Right kidney (tissue), 1 donor: ENCODE data around the gene MAP3K4.

Experiments used
- DNase-seq: peaks from one replicate; pipeline ENCODE4 v3.0.0-alpha.2; 2016

Gene MAP3K4

DNA sequence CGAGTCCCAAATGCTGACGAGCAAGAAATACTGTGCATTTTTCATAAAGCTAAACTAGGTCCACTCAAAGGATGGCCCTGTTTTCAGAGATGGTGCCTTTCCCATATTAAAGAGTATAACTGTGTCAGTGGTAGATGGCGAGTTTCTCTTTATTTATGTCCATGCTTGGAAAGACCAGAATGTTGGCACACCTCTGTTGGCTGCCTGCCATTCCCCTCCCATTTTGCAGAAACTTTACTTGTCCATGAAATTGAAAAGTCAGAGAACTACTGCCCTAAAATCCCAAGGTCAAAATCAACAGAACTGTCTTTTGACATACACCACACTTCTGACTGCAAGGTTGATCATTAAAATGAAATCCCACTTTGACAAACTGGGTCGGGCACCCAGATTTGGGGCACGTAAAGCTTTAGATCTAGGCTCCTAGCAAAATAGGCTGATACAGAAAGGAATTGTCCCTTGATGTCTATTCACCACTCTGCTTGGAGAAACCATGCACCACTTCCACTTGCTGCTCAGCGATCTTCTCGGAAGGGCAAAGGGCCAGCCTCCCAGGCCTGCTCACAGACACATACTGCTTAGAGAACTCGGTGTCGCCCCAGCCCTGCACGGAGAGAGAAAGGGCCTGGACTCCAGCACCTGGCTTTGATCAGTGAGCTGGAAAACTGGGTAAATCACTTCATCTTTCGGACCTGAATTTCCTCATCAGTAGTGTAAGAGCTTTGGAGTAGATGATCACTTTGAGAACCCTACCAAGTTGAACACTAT lies 152.3 kb downstream of the MAP3K4 start:
- no peak for DNase-seq

DNA sequence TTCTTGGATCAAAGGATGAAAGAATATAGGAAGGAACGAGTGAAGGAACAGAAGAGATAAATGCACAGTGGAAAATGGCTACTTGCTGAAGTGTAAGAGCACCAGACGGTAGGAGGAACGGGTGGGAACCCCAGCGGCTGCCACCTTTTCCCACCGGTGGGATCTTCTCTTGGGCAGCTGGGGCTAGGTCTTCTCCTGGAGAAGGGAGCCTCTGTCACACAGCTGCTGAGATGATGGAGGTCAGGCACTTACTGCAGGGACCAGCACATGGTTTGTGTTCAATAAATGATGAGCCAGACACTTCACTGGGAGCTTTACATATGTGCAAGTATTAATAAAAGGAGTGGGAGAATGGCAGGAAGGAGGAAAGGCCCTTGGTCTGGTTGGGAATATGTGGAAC lies 158.6 kb downstream of the MAP3K4 start:
- DNase-seq = no peak

DNA sequence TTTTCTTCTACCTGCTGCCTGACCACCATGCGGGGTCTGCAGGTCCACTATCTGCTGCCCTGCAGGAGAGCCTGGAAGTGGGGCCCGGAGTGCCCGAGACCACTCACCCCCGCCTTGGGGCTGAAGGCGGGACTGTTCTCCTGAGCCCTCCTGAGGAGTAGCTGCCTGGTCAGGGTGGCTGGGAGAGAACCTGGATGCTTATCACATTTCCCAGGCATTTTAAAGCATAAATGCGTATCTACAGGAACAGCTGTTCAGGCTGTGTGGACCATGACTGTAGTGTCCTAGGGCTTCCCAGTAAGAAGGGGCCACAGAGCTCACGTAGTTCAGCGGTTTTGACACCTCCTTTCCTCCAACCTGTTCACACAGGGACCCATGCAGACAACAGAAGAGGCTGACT lies 159.0 kb downstream of the MAP3K4 start:
- no peak for DNase-seq

DNA sequence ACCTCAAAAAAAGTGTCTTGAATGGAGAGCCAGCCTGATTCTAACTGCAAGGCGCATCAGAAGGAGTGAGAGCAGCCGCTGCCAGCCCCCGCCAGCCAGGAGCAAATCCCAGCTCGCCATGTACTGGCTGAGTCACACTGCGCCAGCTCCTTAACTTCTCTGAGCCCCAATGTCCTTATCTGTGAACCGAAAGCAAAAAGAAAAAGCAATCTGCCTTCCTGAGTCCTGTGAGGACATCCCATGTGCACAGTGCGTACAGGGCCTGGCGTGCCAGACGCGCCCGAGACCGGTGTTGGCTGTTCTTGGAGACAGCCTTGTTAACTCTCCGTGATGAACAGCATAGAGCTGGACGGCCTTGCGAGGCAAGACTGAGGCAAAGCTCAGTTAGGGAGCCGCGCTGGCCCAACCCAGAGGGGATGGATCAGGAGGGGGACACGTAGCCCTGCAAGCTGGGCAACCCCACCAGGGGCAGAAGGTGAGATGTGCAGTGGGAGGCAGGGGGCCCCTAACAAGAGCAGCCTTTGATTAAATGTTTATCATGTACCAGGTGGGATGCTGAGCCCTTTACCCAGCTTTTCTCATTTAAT lies 159.6 kb downstream of the MAP3K4 start:
- no peak for DNase-seq

DNA sequence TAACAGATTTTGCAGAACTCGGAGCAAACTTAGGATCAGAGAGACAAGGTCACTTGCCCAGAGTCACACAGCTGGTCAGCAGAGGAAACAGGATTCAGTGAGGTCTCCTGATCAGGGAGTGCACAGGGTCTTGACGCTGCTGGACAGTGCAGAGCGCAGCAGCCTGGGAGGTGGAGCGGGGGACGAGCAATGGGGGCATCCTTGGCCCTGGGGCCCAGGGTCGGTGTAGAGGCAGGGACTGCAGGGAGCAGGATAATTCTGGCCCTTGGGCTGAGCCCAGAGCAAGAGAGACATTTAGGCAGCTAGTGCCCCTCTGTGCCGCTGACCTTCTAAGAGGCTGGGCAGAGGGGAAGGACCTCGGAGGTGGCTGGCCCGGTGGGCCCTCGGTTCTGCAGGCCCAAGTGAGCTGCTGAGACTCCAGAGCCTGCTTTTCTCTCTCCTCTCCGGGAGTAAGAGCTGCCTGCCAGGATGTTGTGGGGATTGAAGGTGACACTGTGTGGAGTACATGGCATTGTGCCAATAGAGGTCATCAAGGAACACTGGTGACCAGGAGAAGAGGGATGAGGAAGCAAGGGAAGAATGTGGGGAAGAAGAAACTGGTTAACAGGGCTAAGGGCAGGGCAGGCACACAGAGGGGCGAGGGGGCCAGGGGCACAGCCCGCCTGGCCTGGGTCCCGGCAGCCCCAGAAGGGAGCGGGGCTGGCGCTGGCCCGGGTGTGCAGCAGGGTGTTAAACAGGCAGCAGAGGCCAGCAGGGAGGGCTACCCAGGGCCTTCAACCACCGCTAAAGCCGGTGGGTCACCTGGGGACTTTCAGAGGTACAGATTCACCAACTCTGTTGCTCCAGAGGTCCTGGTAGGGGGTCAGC lies 160.3 kb downstream of the MAP3K4 start:
- DNase-seq = no peak

DNA sequence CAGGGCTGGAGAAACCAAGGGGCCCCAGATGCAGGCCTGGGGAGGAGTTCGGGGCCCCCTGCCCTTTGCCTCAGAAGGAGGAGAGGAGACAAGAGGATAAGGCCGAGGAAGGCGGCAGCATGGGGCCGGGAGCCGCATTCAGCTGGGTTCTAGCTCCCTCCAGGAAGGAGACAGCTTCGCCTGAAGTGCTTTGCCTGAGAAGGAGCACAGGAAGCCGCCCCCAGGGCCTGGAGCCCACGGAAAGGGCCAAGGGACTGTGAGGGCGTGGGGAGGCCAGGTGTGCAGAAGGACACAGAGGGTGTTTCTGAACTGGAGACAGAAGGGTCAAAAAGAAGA lies 160.9 kb downstream of the MAP3K4 start:
- no peak for DNase-seq

DNA sequence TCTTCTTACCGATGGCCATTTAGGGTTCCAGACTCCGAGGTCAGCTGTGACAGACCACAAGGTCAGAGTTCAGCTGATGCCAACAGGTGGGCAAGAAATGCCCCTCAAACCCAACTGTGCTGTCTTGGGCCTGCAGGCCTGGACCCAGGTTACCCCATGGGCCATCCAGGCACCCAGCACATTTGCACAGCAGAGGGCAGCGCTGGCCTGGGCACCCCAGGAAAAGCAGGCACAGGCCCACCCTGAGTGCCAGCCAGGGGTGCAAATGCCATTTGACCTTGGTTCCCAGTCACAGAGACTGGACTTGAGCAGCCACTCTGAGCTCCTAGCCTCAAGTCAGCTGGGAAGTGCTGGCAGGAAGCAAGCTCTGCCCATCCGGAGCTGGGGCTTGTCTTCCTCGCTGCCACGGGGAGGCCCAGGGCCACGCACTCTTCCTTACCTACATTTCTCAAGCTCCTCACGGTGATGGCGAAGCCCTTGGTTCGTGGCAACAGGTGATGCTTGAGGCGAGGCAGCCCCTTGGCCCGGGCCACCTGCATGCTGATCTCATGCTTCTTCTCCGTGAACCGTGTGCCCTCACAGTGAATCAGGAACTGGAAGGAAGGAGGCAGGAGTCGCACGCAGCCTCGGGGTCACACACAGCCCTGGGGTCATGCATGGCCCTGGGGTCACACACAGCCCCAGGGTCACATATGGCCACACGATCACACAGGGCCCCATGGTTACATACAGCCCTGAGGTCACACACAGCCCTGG lies 161.5 kb downstream of the MAP3K4 start:
- no peak for DNase-seq

DNA sequence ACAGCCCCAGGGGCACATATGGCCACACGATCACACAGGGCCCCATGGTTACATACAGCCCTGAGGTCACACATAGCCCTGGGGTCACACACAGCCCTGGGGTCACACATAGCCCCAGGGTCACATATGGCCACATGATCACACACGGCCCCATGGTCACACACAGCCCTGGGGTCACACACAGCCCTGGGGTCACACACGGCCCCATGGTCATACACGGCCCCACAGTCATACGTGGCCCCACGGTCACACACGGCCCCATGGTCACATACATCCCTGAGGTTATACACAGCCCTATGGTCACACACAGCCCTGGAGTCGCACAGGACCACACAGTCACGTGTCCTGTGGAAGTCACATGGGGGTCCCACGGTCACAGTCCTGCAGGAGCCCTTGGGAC lies 162.2 kb downstream of the MAP3K4 start:
- DNase-seq = no peak

DNA sequence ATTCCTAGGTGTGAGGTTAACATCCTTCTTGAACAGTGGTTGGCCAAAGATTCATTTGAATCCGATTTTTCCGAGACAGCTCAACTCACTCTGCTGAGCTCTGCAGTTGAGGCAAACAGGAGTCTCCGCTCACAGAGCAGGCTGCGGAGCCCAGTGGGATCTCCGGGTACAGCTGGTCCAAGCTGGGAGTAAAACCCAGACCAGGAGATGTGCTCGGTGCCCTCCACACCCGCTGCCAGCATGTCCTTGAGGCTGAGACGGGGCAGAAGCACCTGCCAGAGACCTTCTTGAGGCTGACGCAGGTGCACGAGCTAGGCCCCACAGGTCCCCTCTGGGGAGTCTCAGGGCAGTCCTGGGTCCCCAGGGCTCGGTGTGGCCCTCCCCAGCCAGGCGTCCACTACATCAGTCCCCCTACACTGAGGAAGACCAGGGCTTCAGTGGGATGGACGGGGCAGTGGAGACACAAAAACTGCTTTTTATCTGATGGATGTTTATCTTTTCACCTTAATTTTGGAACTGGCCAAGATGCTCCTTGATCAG lies 163.3 kb downstream of the MAP3K4 start:
- DNase-seq = no peak

DNA sequence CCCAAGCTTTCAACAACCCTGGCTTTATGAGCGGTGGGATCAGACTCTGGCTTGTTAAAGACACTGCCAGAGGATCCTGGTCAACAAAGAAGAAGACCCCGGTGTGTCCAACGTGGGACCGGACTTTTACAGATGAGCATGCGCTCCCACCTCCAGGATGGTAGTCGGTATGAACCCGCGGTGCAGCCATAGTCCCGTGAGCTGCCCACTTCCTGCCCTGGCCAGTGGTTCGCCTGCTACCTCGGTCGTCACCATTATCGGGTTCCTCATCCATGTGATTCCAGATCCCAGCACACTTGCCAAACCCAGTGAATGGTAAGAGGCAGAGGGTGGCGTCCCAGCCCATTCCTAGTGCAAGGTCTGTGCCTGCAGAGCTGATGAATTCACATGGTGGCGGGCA lies 169.6 kb downstream of the MAP3K4 start:
- DNase-seq = no peak

DNA sequence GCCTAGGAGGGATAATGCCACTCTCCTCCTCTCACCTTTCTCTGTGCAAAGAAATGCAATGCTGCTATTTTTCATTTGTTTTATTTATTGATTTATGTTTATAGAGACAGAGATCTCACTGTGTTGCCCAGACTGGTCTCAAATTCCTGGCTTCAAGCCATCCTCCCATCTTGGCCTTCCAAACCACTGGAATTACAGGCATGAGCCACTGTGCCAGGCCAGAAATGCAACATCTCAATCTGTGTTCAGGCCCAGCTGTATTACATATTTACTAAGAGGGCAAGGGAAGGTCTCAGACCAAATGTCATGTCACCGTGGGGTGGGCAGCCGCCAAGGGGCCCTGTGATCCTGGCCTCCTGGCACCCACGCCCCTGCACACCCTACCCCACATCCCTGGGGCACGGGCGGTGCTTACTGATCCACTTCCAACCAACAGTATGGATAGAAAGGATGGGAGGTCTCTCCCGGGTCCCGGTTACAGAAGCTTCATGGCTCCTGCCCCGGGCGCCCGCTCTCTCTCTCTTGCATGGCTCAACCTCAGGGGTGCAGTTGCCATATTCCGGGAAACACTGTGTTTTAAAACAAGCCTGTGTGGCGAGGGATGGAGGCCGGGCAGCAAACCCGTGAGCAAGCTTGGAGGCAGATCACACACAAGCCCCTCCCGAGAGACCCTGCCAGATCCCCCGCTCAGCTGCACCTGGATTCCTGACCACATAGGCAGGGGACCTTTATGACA lies 170.5 kb downstream of the MAP3K4 start:
- no peak for DNase-seq

DNA sequence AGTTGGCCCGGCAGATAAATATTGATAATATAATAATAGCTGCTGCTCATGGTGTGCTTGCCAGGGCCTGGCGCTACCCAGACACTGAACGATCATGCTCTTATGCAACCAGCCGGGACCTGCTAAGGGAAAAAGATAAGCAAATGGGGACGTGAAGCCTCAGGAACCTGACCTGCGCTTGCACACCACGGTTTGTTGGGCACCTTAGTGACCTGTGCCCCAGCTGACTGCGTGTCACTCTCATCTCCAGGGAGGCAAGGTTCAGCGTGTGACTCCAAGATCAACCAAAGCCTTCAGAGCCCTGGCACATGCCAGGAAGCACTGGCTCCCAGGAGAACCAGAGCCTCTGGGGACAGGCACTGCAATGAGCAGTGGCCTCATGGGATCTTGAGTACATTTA lies 171.2 kb downstream of the MAP3K4 start:
- DNase-seq = no peak

DNA sequence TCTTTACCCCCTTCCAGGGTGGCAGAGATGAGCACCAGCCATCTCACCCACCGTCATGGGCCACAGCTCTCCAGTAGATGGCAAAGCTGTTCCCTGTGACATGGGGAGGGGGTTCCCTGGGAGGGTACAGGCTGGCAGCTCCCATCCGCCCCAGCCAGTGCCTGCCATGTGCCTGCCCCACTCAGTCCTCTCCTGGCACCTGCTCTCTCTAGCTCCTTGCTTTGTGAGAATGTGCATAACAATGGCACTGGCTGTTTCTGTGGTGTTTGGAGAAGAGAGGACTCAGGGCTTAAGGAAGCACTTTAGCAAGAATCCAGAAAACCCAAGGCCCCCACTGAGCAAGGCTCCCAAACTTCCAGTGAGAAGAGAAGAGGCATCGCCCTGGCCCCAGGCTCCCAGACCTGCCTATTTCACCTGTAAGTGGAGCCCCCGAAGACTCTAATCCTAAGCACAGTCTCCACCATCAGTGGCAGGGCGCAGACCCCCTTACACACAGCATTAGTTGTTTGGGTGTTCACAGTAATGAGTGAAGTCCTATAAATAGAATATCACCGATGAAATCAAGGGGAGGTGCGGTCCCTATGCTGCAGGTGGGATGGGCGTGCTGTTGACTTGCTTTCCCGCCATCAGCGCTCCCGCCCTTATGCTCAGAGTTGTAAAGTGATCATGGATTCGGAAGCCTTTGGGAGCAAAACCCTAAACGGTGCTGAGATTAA lies 172.1 kb downstream of the MAP3K4 start:
- DNase-seq = no peak

DNA sequence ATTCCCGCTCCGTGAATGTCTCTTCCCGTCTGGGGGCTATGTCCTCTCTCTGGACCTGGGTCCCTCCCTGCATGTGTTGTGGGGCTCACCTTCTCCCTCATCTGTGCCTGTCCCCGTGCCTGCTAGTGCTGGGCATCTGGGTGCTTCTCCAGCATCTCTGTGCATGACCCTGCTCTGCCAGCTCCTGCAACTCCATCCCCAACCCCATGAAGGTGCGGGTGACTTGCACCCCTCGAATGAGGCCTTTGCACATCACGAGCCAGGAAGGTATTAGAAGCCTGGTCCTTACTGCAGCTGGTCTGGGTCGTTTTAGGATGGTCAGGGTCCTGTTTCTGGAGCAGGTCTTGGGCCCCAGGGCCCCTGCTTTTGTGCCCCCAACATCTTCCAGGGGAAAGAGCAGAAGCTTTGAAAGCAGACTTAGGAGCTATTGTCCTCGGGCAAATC lies 172.6 kb downstream of the MAP3K4 start:
- DNase-seq = no peak

DNA sequence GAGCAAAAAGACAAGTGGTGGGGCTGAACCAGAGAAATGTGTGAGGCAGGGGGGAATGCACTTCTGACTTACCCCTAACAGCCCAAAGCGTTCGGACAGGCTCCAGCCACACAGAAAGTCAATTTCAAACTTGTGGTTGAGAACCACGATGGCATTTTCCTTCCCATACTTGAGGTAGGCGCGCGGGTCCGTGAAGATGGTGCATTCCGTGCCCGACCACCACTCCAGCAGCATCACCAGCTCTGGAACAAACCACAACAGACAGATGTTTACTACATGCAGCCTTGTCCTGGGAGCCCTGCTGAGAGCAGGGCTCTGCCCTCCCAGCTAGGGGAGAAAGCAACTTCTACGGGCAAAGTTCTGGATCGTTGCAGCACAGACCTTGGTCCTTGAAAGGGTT lies 174.6 kb downstream of the MAP3K4 start:
- no peak for DNase-seq

DNA sequence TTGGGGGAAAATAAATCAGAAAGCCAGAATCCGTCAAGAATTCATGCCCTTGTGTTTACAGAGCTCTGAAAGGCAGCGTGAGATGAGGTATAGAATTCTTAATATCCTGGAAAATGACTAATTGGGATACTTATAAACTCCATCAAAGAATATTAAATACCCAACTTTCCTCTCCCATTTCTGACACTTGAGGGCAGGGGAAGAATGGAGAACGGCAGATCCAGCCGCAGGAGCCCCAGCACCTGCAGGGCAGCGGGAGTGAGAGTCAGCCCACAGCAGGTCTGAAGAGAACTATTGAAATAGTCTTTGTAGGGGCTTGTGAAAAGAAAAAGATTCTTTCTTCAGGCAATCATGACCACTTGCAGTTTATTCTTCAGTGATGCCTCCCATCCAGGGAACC lies 175.1 kb downstream of the MAP3K4 start:
- no peak for DNase-seq
